Breast epithelium (tissue), 4 donors: ENCODE results near the gene TSR1. TPM values are rescaled to one million over a fixed set of nuclear protein-coding genes. Genes with fewer than 3 reads are reported as not detected.

Source experiments
- DNase-seq, 2 donors: peaks; one replicate each; pipeline ENCODE4 v3.0.0-alpha.2; 2019; ENCODE audit warnings: low spot score in 2 of 2
- H3K27ac ChIP-seq, 2 donors: fragments of 200-600 bp; sonication (generic) in 1 of 2; one replicate each; pipeline ENCODE4 v1.5.1; 2016 to 2019; ENCODE audit warnings: mild to moderate bottlenecking in 1 of 2
- H3K27me3 ChIP-seq, 2 donors: fragments of 200-600 bp; sonication (generic) in 1 of 2; one replicate each; pipeline versions ENCODE4 v1.5.1 to v1.6.0; 2017 to 2019; ENCODE audit warnings: control low read depth in 1 of 2, mild to moderate bottlenecking in 1 of 2
- H3K36me3 ChIP-seq: fragments of 200-600 bp; one replicate; pipeline ENCODE4 v1.5.1; 2019
- H3K4me1 ChIP-seq, 2 donors: fragments of 200-600 bp; sonication (generic); one replicate each; pipeline ENCODE4 v1.5.1; 2016 to 2019; ENCODE audit warnings: control low read depth in 1 of 2
- H3K4me3 ChIP-seq, 3 donors: fragments of 200-600 bp; sonication (generic); 1 replicate in 2 of 3; 2 replicates in 1 of 3; pipeline ENCODE4 v1.5.1; 2016 to 2019; ENCODE audit warnings: mild to moderate bottlenecking in 3 of 3, moderate library complexity in 2 of 3
- H3K9me3 ChIP-seq, 2 donors: fragments of 200-600 bp; sonication (generic) in 1 of 2; one replicate each; pipeline ENCODE4 v1.5.1; 2016 to 2019; ENCODE audit warnings: control low read depth in 1 of 2
- CTCF ChIP-seq, 3 donors: fragments of 450-650 bp; IDR thresholded peaks; one replicate each; pipeline ENCODE4 v1.5.1; 2016 to 2017; ENCODE audit warnings: antibody characterized with exemption in 3 of 3, mild to moderate bottlenecking in 3 of 3, moderate library complexity in 3 of 3
- POLR2A ChIP-seq: fragments of 450-650 bp; IDR thresholded peaks from one replicate; pipeline ENCODE4 v1.6.1; 2016; ENCODE audit warnings: antibody characterized with exemption, mild to moderate bottlenecking, moderate library complexity
- POLR2AphosphoS5 ChIP-seq, 3 donors: sonication (generic); formaldehyde crosslinking; IDR thresholded peaks; one replicate each; pipeline ENCODE4 v1.6.1; 2017; ENCODE audit warnings: antibody characterized with exemption in 3 of 3
- intact Hi-C: fragments of 100-400 bp; cut with DNase I; formaldehyde crosslinking; loops from one replicate; pipeline ENCODE4 v1.15.1; 2023; ENCODE audit warnings: low total_unique reads
- total RNA-seq, 3 donors: library from RNA; depleted of rRNA; stranded (reverse); fragments of >200 nt; gene quantifications; one replicate each; pipeline ENCODE4 v1.1.0, GENCODE V29; 2016

Gene TSR1
- total RNA-seq, 3 donors from 2014 or later = 28.8 to 43.6 (median 43.0) TPM

DNA sequence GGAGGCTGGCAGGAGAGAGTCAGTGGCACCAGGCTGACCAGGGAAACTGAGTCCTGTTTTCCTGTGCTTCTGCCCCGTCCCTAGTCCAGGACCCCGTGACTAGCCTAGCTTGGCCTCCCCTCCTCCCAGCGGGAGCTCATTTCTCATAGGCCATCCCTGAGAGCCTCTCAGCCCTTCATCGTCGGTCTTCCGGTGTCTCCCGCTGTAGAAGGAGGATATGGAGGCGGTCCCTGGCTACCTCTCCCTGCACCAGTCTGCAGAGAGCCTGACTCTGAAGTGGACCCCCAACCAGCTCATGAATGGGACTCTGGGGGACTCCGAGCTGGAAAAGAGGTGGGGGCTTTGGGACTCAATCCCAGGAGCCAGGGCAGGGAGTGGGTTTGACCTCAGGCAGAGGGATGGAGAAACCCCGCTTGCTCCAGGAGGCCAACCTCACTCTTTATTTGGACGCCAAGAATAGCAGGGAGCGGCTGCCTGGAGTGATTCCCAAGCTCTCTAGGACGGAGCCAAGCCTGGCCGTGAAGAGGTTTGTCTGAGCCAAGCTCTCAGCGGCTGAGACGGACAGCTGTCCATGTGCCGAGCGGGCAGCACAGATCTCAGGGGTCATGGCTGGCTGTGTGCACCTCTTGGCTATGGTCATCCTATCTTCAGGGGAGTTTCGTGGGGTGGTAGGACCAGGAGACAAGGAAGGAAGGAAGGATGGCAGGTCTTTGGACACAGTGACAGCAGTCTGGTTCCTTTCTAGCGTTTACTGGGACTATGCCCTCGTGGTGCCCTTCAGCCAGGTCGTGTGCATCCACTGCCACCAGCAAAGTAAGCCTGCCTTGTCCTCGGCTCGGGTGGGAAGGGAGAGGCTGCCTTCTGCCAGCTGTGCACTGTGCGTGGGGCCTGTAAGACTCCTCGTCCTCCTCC lies 27.9 kb upstream of the TSR1 start:
- H3K4me3 ChIP-seq = no peak overlapping the region
- H3K4me1 ChIP-seq = no peaks in the 10 kb centered on the region
- DNase-seq = no peak
- TF ChIP-seq POLR2AphosphoS5 (IDR thresholded peaks at IDR 0.05) (no peak), POLR2A (no peak), CTCF (IDR thresholded peaks at IDR 0.05) (no peak)
- intact Hi-C loops = no loop called here
- H3K27me3 ChIP-seq = no peaks in the 10 kb centered on the region
- no peaks in the 10 kb centered on the region for H3K36me3 ChIP-seq
- no peaks in the 10 kb centered on the region for H3K9me3 ChIP-seq
- peak overlapping the region in 1 of 2 donors; percentile 13 for H3K27ac ChIP-seq

GRCh38 chr17:2363318-2363717 lies 27.1 kb upstream of the TSR1 start:
- Histone ChIP-seq H3K27ac (peak overlapping the region in 1 of 2 donors; percentile 13), H3K36me3 (no peaks in the 10 kb centered on the region), H3K4me1 (no peaks in the 10 kb centered on the region), H3K27me3 (no peaks in the 10 kb centered on the region), H3K4me3 (no peak overlapping the region), H3K9me3 (no peaks in the 10 kb centered on the region)
- intact Hi-C loops = no loop called here
- TF ChIP-seq POLR2AphosphoS5 (IDR thresholded peaks at IDR 0.05) = no peak
- DNase-seq = no peak

DNA sequence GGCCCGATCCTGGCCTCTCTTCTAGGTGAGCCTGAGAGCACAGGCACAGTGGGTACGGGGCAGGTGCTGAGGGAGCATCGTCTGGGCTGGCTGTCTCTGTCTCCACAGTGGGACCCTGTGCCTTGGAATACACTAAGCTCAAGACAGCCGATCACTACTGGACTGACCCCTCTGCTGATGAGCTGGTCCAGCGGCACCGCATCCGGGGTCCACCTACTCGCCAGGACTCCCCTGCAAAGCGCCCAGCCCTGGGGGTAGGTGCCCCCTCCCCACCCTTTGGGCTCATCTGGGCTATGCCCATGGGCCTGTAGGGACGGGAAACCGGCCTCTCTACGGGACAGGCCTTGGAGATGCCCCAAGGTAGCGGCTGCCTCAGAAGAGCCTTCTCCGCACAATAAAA lies 26.6 kb upstream of the TSR1 start:
- TF ChIP-seq CTCF (IDR thresholded peaks at IDR 0.05) (no peak), POLR2A (no peak), POLR2AphosphoS5 (IDR thresholded peaks at IDR 0.05) (no peak)
- H3K27me3 ChIP-seq = no peaks in the 10 kb centered on the region
- no peaks in the 10 kb centered on the region for H3K4me1 ChIP-seq
- no peak for DNase-seq
- intact Hi-C loops = no loop called here
- H3K27ac ChIP-seq = no peak overlapping the region
- no peak overlapping the region for H3K4me3 ChIP-seq
- H3K9me3 ChIP-seq = no peaks in the 10 kb centered on the region
- H3K36me3 ChIP-seq = no peaks in the 10 kb centered on the region

- Histone ChIP-seq H3K36me3 (no peaks in the 10 kb centered on the region), H3K4me1 (no peaks in the 10 kb centered on the region), H3K9me3 (no peaks in the 10 kb centered on the region), H3K27ac (no peak overlapping the region), H3K27me3 (no peaks in the 10 kb centered on the region), H3K4me3 (no peak overlapping the region)
- no peak for DNase-seq
- TF ChIP-seq POLR2AphosphoS5 (IDR thresholded peaks at IDR 0.05) = no peak
- no peak for TF ChIP-seq POLR2A
- intact Hi-C loops = no loop called here
These were observed 26.2 kb upstream of the TSR1 start for GRCh38 chr17:2362416-2362815.

GRCh38 chr17:2362016-2362415 lies 25.8 kb upstream of the TSR1 start:
- H3K36me3 ChIP-seq = no peaks in the 10 kb centered on the region

More at GRCh38 chr17:2362016-2362415, 25.8 kb upstream of the TSR1 start:
- H3K4me1 ChIP-seq = no peaks in the 10 kb centered on the region
- DNase-seq = no peak
- H3K9me3 ChIP-seq = no peaks in the 10 kb centered on the region
- H3K27ac ChIP-seq = no peak overlapping the region
- H3K4me3 ChIP-seq = no peak overlapping the region
- intact Hi-C loops = no loop called here
- TF ChIP-seq POLR2AphosphoS5 (IDR thresholded peaks at IDR 0.05) (no peak), CTCF (IDR thresholded peaks at IDR 0.05) (no peak), POLR2A (no peak)
- H3K27me3 ChIP-seq = no peaks in the 10 kb centered on the region
